Fibroblast of lung (primary cell): ENCODE results near the gene ABHD17C.

Experiments
- CTCF ChIP-seq, 2 donors: IDR thresholded peaks in 1 of 2; conservative IDR thresholded peaks in 1 of 2; 1 replicate in 1 of 2; 2 replicates in 1 of 2; pipeline ENCODE4 v1.5.1; 2011 to 2012; ENCODE audit warnings: low read length in 2 of 2, control low read depth in 1 of 2, inconsistent platforms in 1 of 2, low read depth in 1 of 2, mild to moderate bottlenecking in 1 of 2
- EZH2 ChIP-seq: IDR thresholded peaks from 2 replicates; pipeline ENCODE4 v1.5.1; 2012; ENCODE audit warnings: low read length, control low read depth, mild to moderate bottlenecking; ENCODE audit errors: missing control alignments

GRCh38 chr15:80796407-80796806 is 101.3 kb downstream of the ABHD17C start:
- TF ChIP-seq CTCF (conservative IDR thresholded peaks at IDR 0.05 in 1 of 2, IDR thresholded peaks at IDR 0.05 in 1 of 2; ENCODE audit: low read depth in 1 of 2, low read length in 2 of 2) (no peak), EZH2 (no peak)
